IPS-NIHi11 (cell line): ENCODE results near the gene UBAP1.
"Not testable (repeated sequence)": the region's sequence is repeated elsewhere in the genome, so short reads cannot be mapped to it uniquely, and the experiment has no call there.

Experiments
- DNase-seq: peaks from one replicate; pipeline ENCODE4 v3.0.0; 2012; ENCODE audit warnings: mixed read lengths, low spot score

The UBAP1 gene

DNA sequence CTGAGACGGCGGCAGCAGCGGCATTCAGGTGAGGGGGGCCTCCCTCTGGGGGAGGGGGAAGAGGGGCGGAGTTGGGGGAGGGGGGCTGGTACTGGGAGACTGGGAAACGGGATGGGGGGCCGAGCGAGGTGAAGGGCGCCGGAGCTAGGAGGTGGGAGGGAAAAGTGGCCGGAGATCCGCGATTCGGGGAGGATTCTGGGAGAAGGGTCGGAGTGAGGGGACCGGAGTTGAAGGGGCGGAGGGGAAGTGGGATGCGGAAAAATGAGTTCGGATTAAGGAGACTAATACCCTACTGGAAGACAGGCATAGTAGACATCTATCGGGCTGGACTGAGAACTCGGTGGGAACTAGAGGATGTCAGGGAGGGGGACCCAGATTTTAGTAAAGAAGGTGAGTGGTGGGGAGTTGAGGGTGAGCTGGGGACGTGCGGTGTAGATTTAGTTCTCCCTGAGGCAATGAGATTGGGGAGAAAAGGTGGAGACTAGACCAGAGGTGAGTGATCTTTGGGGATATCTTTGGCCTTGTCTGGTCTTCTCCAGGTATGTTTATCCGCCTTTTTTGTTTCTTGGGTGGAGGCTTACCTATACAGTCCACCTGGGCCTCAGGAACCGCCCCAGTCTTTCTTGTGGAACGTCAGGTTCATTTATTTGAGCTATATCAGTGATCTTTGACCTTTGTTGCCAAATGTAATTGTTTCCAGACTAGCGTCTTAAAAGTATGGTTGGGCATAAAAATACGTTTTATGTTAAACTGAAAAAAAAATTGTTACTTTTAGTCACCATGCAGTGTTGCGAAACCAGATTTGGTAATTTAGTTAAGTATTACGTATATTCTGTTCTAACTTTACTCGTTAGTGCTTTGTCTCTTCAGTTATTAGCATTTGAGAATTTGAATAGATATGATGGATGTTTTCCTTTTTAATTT lies 632 bp downstream of the UBAP1 start:
- DNase-seq, result peak; percentile 88

- DNase-seq, result peak; percentile 30
Measured at GRCh38 chr9:34185778-34186551, 7.1 kb downstream of the UBAP1 start.

DNA sequence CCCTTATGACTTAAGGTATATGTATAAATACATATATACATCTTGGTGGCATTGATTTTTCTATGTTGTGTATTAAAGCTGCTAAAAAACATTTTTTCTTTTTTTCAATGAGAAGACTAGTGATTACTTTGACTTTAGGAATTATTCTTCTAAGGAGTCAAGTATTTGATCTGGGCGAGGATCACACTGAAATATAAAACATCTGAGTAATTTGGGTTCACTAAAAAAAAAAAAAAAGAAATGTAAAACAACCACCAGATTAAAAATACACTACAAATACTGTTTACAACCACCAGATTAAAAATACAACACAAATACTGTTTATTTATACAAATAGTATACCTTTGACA lies 9.0 kb downstream of the UBAP1 start:
- no peak for DNase-seq

DNA sequence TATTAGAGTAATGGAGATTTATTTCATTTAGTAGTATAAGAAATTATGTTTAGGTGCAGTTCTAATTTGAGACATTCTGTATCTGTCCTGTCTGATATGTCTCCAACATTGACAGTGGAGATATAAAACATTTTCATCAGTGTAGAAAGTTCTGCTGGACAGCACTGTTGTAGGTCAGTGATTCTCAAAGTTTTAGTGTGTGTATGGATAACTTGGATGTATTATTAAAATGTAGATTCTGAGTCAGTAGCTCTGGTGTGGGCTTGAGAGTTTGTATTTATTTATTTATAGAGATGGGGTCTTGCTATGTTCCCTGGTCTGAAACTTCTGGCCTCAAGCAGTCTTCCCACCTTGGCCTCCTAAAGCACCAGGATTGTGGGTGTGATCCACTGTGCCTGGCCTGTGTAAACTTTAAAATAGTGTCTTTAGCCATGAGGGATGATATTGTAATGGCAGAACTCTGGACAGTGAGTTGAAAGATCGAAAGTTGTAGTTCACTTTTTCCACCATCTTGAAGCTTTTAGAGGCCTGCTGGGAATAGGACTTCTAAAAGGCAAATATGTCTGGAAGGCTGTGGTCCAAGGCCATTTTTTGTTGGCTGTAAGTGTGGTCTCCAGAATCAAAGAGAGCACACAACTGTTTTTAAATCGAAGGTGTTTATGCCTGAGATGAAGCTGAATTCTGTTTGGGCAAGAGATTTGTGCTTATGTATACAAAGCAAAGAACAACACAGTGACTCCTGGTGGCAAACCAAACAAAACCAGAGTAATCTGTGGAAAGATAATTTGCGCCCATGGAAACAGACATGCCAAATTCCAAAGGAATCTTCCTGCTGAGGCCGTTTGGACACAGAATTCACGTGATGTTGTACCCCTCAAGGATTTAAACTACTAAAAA lies 12.4 kb downstream of the UBAP1 start:
- DNase-seq, result no peak

GRCh38 chr9:34195143-34195542 lies 16.3 kb downstream of the UBAP1 start:
- DNase-seq, result no peak

DNA sequence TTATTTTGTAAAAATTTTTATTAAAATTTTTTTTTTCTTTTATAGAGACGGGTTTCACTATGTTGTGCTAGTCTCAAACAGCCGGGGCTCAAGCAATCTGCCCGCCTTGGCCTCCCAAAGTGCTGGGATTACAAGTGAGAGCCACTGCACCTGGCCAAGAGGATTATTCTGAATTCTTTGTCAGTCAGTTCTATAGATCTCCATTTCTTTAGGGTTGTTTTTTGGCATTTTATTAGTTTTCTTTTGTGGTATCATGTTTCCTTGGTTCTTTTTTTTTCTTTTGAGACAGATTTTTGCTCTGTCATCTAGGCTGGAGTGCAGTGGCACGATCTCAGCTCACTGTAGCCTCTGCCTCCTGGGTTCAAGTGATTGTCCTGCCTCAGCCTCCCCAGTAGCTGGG lies 18.4 kb downstream of the UBAP1 start:
- DNase-seq, result not testable (repeated sequence)

GRCh38 chr9:34197756-34198711 lies 19.2 kb downstream of the UBAP1 start:
- DNase-seq, result peak; percentile 76

DNA sequence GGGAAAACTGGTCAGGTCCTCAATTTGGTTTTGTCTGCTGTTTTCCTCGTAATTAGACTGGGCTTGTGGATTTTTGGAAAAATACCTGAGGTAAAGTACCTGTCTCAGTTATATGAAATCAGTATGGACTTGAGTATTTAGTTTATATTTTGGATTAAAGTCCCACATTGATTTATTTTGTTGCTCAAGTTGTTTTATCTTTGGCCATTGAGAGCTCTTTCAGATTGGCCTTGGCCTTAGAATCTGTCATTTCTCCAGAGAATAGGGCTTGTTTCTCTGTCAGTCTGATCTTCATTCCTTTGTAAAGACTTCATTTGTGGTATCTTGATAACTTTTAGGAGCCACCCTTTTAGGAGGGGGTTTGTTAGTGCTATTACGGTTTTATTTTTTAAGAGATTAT lies 21.2 kb downstream of the UBAP1 start:
- DNase-seq, result no peak

- DNase-seq, result no peak
Measured at GRCh38 chr9:34203275-34203991, 24.6 kb downstream of the UBAP1 start.

GRCh38 chr9:34203992-34204635 lies 25.3 kb downstream of the UBAP1 start:
- no peak for DNase-seq

DNA sequence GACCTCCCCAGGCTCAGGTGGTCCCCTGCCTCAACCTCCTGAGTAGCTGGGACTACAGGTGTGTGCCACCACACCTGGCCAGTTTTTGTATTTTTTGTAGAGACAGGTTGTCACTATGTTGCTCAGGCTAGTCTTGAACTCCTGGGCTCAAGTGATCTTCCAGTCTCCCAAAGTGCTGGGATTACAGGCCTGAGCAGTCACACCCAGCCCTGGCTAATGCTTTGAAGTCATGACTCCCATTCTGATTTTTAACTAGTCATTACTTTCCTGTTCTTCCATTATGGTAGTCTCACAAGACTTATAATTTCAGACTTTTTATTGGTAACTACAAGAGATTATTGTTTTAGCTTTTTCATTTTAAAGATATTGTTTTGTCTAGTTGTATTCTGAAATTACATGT lies 26.3 kb downstream of the UBAP1 start:
- no peak for DNase-seq

DNA sequence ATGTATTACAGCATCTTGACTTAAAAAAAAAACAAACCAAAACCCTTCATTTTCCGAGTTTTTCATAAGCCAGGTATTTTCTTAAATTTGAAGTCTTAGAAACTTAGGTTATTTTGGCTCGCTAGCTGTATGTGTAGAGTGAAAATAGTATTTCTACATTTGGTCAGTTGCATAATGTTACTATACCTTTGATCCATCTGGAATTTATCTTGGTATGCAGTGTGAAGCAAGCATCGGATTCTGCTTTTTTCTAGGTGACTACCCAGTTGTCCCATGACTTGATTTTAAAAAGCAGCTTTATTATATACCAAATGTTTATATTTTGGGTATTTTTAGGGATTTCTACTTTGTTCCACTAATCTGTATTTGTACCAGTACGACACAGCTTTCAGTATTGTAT lies 27.7 kb downstream of the UBAP1 start:
- no peak for DNase-seq

DNA sequence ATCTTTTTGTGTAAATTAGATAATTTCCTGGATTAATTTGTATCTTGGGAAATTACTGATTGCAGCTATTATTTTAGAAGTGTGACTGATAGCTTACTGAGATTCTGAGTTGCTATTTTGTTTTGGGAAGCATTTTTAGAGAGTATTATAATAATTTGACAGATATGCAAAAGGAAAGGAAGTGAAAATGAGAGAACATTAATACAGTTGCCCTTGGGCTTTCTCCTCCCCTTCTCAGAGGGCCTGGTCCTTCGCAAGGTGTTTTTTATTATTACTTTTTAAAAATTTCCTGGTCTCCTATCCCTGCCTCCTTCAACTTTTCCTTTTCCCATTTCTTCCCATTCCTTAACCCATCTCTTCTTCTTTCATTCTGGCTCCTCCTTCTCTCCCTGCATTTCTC lies 32.6 kb downstream of the UBAP1 start:
- no peak for DNase-seq

GRCh38 chr9:34214354-34215000 lies 35.6 kb downstream of the UBAP1 start:
- not testable (repeated sequence) for DNase-seq

DNA sequence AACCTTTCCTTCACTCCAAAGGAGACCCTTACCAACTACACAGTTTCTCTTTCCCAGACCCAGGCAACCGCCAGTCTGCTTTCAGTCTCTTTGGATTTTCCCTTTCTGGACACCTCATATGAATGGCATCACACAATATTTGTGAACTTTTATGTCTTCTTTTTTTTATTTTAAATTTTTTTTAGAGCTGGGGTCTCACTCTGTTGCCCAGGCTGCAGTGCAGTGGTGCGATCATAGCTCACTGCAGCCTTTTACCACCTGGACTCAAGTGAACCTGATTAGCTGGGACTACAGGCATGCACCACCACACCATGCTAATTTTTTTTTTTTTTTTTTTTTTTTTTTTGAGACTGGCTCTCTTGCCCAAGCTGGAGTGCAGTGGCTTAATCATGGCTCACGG lies 37.5 kb downstream of the UBAP1 start:
- no peak for DNase-seq

GRCh38 chr9:34217015-34217414 lies 38.2 kb downstream of the UBAP1 start:
- DNase-seq, result not testable (repeated sequence)

- DNase-seq, result no peak
Measured at GRCh38 chr9:34218446-34218845, 39.6 kb downstream of the UBAP1 start.

DNA sequence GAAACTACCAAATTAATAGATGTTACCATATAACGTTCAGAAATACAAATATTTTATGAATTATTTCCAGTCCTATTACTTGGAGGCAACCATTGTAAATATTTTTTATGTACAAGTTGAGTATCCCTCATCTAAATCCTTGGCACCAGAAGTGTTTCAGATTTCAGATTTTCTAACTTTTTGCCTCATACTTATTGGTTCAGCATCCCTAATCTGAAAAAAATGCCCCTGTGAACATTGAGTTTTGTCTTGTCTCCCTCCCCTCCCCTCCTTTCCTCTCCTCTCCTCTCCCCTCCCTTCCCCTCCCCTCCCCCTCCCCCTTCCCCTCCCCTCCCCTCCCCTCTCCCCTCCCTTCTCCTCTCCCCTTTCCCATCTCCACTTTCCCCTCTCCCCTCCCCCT lies 40.6 kb downstream of the UBAP1 start:
- no peak for DNase-seq

- no peak for DNase-seq
Measured at GRCh38 chr9:34220218-34220617, 41.4 kb downstream of the UBAP1 start.
